GM18909 (cell line): Measurements from ENCODE around the gene INIP.
"Not testable (repeated sequence)": the region's sequence is repeated elsewhere in the genome, so short reads cannot be mapped to it uniquely, and the experiment has no call there.

ENCODE experiments used
- ATAC-seq: cut with Tn5 transposase; IDR thresholded peaks from one replicate; pipeline ENCODE4 v1.9.1; 2021; ENCODE audit warnings: mild to moderate bottlenecking; ENCODE audit not compliant: unreplicated experiment, poor library complexity

INIP gene

DNA sequence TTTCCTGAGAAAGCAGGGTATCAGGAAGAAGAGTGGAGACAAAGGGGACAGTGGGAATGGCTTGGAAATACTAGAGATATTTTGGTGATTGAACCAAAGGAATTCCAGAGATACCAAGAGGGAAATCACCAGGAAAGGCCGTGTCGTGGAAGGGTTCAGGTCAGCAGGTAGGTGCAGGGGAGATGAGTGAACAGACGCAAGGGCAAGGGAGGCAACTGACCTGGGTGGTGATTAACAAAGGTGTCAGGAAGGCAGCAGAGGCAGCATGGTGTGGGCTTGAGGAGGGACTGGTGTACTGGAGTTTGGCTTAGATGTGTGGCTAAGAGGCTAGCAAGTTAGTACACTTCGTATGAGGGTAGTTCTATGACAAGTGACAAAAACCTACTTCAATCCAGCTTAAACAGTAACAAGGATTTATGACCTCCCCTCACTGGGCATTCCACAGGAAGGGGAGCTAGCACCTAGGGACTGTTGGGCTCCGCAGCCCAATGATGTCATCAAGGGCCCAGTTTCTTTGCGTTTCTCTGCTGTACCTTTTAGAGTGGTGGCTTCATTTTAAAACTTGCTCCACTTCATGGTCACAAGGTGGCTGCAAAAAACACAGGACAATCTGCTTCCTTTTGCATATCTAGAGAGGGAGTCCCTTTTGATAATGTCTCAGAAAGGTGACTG, 37.0 kb downstream of the INIP start:
- ATAC-seq: no peak

DNA sequence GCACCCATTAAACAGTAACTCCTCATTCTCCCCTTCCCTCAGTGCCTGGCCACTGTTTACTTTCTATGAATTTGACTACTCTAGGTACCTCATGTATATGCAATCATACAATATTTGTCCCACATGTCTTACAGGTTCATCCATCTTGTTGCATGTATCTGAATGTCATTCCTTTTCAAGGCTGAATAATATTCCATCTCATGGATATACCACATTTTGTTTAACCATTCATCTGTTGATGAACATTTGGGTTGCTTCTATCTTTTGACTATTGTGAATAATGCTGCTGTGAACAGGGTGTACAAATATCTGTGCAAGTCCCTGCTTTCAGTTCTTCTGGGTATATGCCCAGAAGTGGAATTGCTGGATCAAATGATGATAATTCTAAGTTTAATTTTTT, 40.9 kb downstream of the INIP start:
- ATAC-seq: no peak

DNA sequence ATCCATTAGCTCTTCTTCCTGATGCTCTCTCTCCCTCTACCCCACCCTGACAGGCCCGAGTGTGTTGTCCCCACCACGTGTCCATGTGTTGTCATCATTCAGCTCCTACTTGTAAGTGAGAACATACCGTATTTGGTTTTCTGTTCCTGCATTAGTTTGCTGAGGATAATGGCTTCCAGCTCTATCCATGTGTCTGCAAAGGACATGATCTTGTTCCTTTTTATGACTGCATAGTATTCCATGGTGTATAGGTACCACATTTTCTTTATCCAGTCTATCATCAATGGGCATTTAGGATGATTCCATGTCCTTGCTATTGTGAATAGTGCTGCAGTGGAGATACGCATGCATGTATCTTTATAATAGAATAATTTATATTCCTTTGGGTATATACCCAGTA, 44.7 kb downstream of the INIP start:
- ATAC-seq: not testable (repeated sequence)

DNA sequence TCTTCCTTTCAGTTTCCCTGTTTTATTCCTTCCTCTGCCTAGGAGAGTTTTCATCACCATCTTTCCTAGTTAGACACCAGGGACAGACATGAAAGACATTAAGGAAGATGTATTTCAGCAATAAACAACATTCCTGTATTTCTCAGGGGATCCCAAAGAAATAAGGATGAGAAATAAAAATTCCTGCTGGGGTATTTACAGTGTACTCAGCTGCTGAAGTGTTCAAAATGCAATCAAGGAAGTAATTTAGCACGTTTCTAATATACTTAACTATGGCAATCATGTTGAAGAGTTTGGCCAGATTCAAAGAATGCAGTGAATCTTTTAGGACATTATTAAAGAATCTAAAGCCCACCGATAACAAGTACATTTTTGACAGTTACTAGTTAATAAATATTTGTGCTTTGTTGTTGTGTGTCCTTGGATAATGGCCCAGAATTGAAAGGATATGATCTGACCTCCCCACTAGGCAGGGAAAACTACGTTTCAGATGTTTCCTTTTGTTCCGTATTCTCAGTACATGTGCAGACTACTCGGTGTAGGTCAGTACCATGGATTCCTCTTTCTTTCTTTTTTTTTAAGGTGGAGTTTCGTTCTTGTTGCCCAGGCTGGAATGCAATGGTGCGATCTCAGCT, 46.8 kb downstream of the INIP start:
- no peak for ATAC-seq

DNA sequence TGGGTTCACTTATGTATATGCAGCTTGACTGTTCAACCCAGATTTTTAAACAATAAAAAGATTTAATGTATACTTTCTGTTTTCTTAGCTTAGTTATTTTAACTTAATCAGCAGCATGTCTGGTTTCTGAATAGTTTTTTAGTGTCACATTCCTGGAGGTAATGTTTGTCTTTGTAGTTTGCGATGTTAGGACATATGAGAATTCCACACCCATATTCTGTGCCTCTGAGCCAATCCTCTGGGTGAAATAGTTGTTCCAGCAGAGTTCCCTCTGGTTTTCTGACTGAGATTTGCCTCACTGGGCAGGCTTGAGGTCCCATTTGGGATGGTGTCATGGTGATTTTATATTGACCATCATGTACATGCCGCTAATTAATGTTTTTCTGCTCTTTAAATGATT, 48.6 kb downstream of the INIP start:
- ATAC-seq: no peak

DNA sequence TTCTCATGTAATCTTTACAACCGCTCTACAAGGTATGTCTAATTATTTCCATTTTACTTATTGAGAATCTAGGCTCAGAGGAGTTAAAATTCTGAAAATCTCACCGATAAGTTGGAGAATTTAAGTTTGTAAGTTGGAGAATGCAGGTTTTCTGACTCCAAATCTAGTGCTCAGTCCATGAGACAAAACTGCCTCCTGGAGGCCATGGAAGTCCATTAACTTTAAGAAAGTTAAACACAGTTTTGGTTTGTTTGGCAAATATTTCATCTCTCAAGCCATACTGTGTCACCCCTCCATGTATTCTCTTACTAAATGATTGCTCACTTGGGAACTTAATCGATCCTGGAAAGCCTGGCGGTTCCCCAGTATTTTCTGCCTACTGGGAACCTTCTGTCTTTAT, 52.6 kb downstream of the INIP start:
- ATAC-seq: no peak

DNA sequence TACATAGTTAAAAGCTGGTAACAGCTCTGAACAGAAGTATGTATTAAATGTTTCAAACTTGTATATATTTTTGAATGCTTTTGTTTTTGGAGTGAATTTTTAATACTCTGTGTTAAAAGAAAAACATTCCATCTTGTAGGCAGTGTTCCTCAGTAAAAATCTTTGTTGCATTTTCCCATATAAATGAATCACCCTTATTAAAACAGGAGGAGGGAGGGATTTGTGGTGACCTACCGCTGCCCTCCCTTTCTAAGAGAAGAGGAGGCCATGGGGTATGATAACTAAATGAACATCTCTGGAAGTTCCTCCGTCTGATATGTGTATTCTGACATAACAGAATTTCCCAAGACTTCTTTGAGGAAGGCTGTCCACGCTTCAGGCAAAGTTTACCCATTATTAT, 53.4 kb downstream of the INIP start:
- ATAC-seq: no peak

DNA sequence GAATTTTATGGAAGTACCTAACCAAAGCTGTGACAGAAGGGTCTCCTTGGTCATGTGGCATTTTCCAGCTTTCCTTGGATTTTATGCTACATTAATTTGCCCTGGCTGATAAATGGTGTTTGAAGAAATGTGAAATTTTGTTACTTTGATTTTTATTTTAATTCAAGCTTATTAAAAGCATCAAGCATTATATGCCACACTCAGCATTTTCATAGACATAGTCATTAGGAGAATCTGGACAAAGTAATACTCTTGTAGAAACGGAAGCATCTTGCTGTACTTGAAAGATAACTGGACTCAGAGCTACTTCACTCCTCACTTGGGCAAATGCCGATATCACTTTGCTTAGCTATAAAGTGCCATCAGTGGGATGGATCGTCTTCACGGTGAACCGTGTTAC, 54.2 kb downstream of the INIP start:
- ATAC-seq: no peak

DNA sequence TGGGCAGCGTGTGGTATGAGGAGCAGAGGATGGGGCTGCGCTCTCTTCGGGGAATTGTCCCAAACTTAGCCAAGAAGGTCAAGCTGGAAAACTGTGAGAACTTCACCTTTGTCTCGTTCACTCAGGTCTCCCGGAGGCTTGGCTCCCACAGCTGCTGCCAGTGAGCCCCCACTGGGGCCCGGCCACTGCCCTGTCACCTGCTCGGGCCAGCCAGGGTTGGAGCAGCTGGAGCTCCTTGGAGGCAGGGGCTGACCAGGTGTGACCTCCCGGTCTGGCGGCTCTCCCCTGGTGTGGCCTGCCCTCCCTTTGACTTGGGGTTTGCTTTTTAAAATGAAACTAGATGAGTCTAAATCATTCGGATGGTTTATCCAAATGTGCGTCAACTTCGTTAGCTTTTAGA, 58.0 kb downstream of the INIP start:
- no peak for ATAC-seq

DNA sequence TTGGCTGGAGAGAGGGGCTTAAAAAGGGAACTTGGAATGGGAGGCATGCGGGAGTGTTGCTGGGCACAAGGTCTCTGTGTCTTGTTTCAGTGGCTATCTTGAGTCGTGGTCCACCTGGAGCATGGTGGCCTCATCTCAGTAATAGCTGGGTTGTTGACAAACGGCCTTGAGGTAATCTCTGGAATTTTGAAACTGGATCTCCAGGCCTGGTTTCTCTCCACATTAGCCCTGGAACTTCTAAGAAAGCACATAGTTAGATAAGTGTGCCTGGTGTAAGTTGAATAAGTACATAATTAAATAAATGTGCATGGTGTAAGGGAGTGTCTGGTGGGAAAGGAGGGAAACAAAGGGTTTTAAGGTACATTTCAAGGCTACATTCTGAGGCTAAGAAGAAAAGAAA, 62.2 kb downstream of the INIP start:
- ATAC-seq: no peak

DNA sequence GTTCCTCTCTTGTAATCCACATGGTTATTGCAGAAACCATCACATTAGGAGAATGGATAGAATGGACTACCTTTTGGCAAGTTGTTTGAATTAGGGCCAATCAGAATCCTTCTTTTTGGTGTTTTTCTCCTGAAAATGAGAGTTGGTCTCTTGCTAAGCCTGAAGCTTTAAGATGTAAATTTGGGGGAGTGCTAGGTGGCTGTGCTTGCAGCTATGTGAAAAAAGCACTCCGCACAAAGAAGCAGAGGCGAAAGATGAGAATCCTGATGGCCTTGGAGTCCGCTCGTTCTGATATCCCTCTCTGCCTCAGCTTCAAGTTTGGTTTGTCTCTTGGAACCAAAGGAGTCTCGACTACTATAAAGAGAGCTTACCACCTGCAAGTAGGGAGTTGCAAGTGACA, 63.6 kb downstream of the INIP start:
- ATAC-seq: no peak

DNA sequence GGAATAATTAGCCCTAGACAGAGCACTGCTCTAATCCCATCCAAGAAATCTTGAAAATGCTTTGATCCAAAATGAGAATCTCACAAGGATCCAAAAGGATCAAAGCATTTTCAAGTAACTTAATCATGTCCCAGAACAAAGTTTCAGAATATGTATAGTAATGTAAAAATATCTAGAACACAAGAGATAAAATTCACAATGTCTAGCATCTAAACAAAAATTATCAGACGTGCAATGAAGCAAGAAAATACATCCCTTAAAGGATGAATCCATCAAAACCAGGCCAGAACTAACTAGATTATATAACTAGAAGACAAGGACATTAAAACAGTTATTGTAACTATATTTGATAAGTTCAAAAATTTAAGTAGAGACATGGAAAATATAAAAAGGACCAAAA, 69.3 kb downstream of the INIP start:
- no peak for ATAC-seq

DNA sequence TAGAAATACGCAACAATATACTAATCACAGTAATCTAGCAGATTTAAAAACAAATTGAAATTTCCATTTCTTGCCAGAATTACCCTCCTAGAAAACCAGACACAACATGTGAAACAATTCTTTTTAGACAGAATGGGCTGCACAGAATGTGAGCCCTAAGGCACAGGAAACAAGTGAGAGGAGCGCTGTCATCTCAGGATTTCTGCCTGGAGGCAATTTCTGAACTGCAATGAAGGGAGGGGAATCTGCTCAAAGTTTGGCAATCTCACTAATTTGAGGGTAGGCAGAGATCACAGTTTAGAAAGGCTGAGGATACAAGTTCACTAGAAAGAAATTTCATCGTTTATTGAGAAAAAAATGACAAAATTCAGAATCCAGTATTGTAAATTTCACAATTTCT, 70.3 kb downstream of the INIP start:
- no peak for ATAC-seq

DNA sequence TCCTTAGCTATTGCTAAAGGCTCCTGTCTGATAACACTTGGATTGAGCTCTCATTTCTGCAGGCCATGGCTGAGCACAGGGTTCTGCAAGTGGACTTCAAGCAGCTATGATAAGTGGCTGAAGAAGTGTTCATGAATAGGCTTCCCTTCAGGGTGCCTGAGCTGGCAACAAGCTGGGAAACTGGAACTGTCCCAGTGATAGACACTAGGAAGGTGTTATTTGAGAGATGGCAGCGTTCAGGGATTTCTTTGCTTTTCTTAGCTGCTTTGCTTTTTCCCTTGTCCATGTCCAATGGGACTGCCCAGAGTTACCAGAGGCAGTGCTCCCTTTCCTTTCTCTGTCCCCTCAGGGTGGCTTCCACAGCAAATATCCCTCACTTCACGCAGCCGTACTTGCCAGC, 75.8 kb downstream of the INIP start:
- no peak for ATAC-seq

DNA sequence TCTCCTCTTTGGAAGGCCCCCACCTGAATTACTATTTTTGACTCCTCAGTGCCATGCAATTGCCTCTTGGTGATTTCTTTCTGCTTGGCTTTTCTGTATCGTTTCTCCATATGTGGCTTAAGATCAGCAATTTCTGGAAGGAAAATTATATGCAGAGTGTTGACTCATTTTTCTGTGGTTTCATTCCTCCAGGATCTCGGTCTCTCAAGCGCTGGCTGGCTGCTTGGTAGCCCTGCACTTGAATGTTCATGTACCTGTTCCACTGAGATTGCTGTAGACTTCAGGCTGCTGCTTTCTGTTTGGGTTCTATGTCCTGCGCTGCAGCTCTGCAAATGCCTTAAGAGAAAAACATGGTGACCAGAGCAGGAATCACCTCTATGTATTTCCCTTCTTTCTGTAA, 77.6 kb downstream of the INIP start:
- ATAC-seq: no peak
